ENCODE results near the gene ACE2. TPM values are rescaled to one million over a fixed set of nuclear protein-coding genes. Genes with fewer than 3 reads are reported as not detected.

Gene ACE2
- total RNA-seq, 2 donors from 2014 or later = 0.33 to 2.7 TPM

GRCh38 chrX:15560924-15561323 is 39.8 kb downstream of the ACE2 start:
- Histone ChIP-seq H3K4me1 (ENCODE audit: control insufficient read depth, insufficient read depth, low read length) (no peaks in the 10 kb centered on the region), H3K36me3 (ENCODE audit: control insufficient read depth, insufficient read depth, low read length) (no peaks in the 10 kb centered on the region), H3K27me3 (ENCODE audit: control insufficient read depth, insufficient read depth, low read length, poor library complexity, severe bottlenecking) (no peaks in the 10 kb centered on the region), H3K27ac (ENCODE audit: low read depth, low read length) (no peak overlapping the region), H3K9ac (ENCODE audit: extremely low read depth, low read length, poor library complexity, severe bottlenecking) (no peak overlapping the region), H3K9me3 (ENCODE audit: control insufficient read depth, low read length) (no peaks in the 10 kb centered on the region), H3K4me3 (ENCODE audit: low read length) (no peak overlapping the region)
- no peak overlapping the region for H3K4me3 Mint-ChIP-seq
- no peak overlapping the region for H3K27ac Mint-ChIP-seq
- no peaks in the 10 kb centered on the region for H3K36me3 Mint-ChIP-seq (ENCODE audit: low read depth)
- no peak for DNase-seq
- no peaks in the 10 kb centered on the region for H3K27me3 Mint-ChIP-seq (ENCODE audit: insufficient read depth)
- WGBS, 2 experiments (ENCODE audit: insufficient coverage in 1 of 2, insufficient read length in 1 of 2) = 95 to 100% methylated on average over 2 to 3 of the region's 3 CpGs
- no peak for TF ChIP-seq CTCF (conservative IDR thresholded peaks at IDR 0.05)
- H3K9me3 Mint-ChIP-seq = no peaks in the 10 kb centered on the region
- peaks cover 11% of the 10 kb centered on the region for H3K4me1 Mint-ChIP-seq

DNA sequence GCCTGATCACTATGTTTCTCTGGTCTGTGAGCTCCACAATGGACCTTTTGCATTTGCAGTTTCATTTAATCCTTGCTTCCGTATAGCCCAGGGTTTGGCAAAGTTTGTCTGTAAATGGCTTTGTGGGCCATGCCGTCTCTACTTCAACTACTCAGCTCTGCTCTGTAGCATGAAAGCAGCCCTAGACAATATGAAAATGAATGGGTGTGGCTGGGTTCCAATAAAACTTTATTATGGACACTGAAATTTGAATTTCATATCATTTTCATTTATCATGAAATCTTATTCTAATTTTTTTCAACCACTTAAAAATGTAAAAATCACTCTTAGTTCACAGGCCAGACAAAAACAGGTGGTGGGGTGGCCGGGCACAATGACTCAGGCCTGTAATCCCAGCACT is 41.5 kb downstream of the ACE2 start:
- H3K9me3 Mint-ChIP-seq = no peaks in the 10 kb centered on the region
- H3K9ac ChIP-seq (ENCODE audit: extremely low read depth, low read length, poor library complexity, severe bottlenecking) = no peak overlapping the region
- H3K4me3 ChIP-seq (ENCODE audit: low read length) = no peak overlapping the region
- H3K4me1 ChIP-seq (ENCODE audit: control insufficient read depth, insufficient read depth, low read length) = no peaks in the 10 kb centered on the region
- H3K4me1 Mint-ChIP-seq = no peaks in the 10 kb centered on the region
- H3K36me3 Mint-ChIP-seq (ENCODE audit: low read depth) = no peaks in the 10 kb centered on the region
- no peaks in the 10 kb centered on the region for H3K27me3 ChIP-seq (ENCODE audit: control insufficient read depth, insufficient read depth, low read length, poor library complexity, severe bottlenecking)
- DNase-seq = no peak
- WGBS, 2 experiments (ENCODE audit: insufficient coverage in 1 of 2, insufficient read length in 1 of 2) = 90% methylated on average over 3 of the region's 3 CpGs; no CpG with 5 or more reads in 1 of the 2 experiments
- no peak overlapping the region for H3K4me3 Mint-ChIP-seq
- no peak overlapping the region for H3K27ac ChIP-seq (ENCODE audit: low read depth, low read length)
- H3K27ac Mint-ChIP-seq = no peak overlapping the region
- H3K36me3 ChIP-seq (ENCODE audit: control insufficient read depth, insufficient read depth, low read length) = no peaks in the 10 kb centered on the region
- no peaks in the 10 kb centered on the region for H3K27me3 Mint-ChIP-seq (ENCODE audit: insufficient read depth)
- H3K9me3 ChIP-seq (ENCODE audit: control insufficient read depth, low read length) = no peaks in the 10 kb centered on the region
- no peak for TF ChIP-seq CTCF (conservative IDR thresholded peaks at IDR 0.05)

DNA sequence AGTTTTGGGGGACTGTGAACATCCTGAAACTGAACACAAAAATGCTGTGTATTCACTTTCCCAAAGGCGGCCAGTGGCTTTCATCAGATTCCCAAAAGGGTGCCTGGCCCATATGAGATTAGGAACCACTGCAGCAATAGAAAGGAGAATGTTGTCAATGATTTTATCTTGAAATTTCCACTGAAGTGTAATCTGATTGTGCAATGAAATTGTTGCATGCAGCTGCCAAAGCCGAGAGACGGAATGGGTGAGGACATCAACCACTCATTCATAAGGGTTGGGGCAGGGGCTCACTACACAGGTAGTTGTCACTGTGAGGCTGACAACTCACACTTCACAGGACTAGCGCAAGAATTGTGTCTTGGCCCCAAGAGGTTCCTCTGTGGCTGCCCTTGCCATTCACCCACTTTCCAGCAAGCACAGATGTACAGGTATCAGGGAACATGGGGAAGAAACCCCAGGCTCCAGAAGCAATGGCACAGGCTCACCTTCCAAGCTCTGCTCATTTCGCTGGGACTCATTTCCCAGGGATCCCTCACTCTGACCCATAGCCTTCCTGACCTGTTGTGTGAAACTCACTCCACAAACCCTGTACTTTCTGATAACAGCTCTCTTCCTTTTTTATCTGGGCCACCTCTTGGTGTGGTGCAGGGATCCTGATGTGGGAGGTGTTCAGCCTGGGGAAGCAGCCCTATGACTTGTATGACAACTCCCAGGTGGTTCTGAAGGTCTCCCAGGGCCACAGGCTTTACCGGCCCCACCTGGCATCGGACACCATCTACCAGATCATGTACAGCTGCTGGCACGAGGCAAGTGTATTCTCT is 51.4 kb downstream of the ACE2 start:
- Histone ChIP-seq H3K36me3 (ENCODE audit: control insufficient read depth, insufficient read depth, low read length) (no peaks in the 10 kb centered on the region), H3K9me3 (ENCODE audit: control insufficient read depth, low read length) (no peaks in the 10 kb centered on the region), H3K4me3 (ENCODE audit: low read length) (no peak overlapping the region), H3K4me1 (ENCODE audit: control insufficient read depth, insufficient read depth, low read length) (no peaks in the 10 kb centered on the region), H3K27ac (ENCODE audit: low read depth, low read length) (no peak overlapping the region), H3K9ac (ENCODE audit: extremely low read depth, low read length, poor library complexity, severe bottlenecking) (no peak overlapping the region), H3K27me3 (ENCODE audit: control insufficient read depth, insufficient read depth, low read length, poor library complexity, severe bottlenecking) (no peaks in the 10 kb centered on the region)
- H3K4me1 Mint-ChIP-seq = no peaks in the 10 kb centered on the region
- no peak for DNase-seq
- no peaks in the 10 kb centered on the region for H3K36me3 Mint-ChIP-seq (ENCODE audit: low read depth)
- H3K27me3 Mint-ChIP-seq (ENCODE audit: insufficient read depth) = peaks cover 6% of the 10 kb centered on the region
- H3K27ac Mint-ChIP-seq = no peak overlapping the region
- H3K4me3 Mint-ChIP-seq = no peak overlapping the region
- TF ChIP-seq CTCF (conservative IDR thresholded peaks at IDR 0.05) = no peak
- WGBS, 2 experiments (ENCODE audit: insufficient coverage in 1 of 2, insufficient read length in 1 of 2) = 92 to 100% methylated on average over 3 to 8 of the region's 8 CpGs
- no peaks in the 10 kb centered on the region for H3K9me3 Mint-ChIP-seq
